IPS DF 6.9 (cell line): Measurements from ENCODE around the gene STXBP6.

Experiments
- DNase-seq: peaks from one replicate; pipeline ENCODE4 v3.0.0-alpha.2; 2013; ENCODE audit warnings: low read depth, low spot score
- H3K27ac ChIP-seq: one replicate; pipeline ENCODE4 v1.5.1; 2013; ENCODE audit warnings: low read length, control low read depth
- H3K27me3 ChIP-seq: 2 replicates; pipeline ENCODE4 v1.6.1; 2013; ENCODE audit warnings: mild to moderate bottlenecking, low read length; ENCODE audit not compliant: control insufficient read depth, insufficient read depth
- H3K36me3 ChIP-seq: 2 replicates; pipeline ENCODE4 v1.6.1; 2013; ENCODE audit warnings: low read length; ENCODE audit not compliant: control insufficient read depth, insufficient read depth
- H3K4me1 ChIP-seq: 2 replicates; pipeline ENCODE4 v1.6.1; 2013; ENCODE audit warnings: low read length; ENCODE audit not compliant: control insufficient read depth, insufficient read depth
- H3K4me3 ChIP-seq: 2 replicates; pipeline ENCODE4 v1.5.1; 2013; ENCODE audit warnings: mild to moderate bottlenecking, low read length
- H3K9me3 ChIP-seq: 2 replicates; pipeline ENCODE4 v1.6.1; 2013; ENCODE audit warnings: low read length, inconsistent platforms; ENCODE audit not compliant: control insufficient read depth, insufficient read depth
- WGBS: extraction: QIAGEN DNeasy Blood & Tissue Kit; methylation state at CpG from one replicate; pipeline ENCODE4 v1.1.7; 2013; ENCODE audit warnings: mixed read lengths, missing lambda C conversion rate; ENCODE audit not compliant: insufficient read length, insufficient coverage; 5-methylcytosine and 5-hydroxymethylcytosine counted together

Gene STXBP6

GRCh38 chr14:24875991-24876878 is 173.7 kb downstream of the STXBP6 start:
- H3K27me3 ChIP-seq, result no peaks in the 10 kb centered on the region
- no peak overlapping the region for H3K27ac ChIP-seq
- DNase-seq, result no peak
- H3K4me3 ChIP-seq, result no peak overlapping the region
- WGBS, result no CpG with 5 or more reads among the region's 4 CpGs
- no peaks in the 10 kb centered on the region for H3K36me3 ChIP-seq
- no peaks in the 10 kb centered on the region for H3K4me1 ChIP-seq
- H3K9me3 ChIP-seq, result no peaks in the 10 kb centered on the region

GRCh38 chr14:24875203-24875838 is 174.6 kb downstream of the STXBP6 start:
- WGBS, result 100% methylated on average over 1 of the region's 4 CpGs
- Histone ChIP-seq H3K4me3 (no peak overlapping the region), H3K4me1 (no peaks in the 10 kb centered on the region)

GRCh38 chr14:24874514-24875202 is 175.3 kb downstream of the STXBP6 start:
- Histone ChIP-seq H3K36me3 (no peaks in the 10 kb centered on the region), H3K9me3 (no peaks in the 10 kb centered on the region), H3K4me3 (no peak overlapping the region), H3K27me3 (no peaks in the 10 kb centered on the region), H3K4me1 (no peaks in the 10 kb centered on the region), H3K27ac (no peak overlapping the region)
- DNase-seq, result no peak
- WGBS, result no CpG with 5 or more reads among the region's 8 CpGs

More at GRCh38 chr14:24875203-24875838, 174.6 kb downstream of the STXBP6 start:
- H3K9me3 ChIP-seq, result no peaks in the 10 kb centered on the region
- no peaks in the 10 kb centered on the region for H3K36me3 ChIP-seq
- H3K27ac ChIP-seq, result no peak overlapping the region
- DNase-seq, result no peak
- no peaks in the 10 kb centered on the region for H3K27me3 ChIP-seq

GRCh38 chr14:24873551-24873950 is 176.4 kb downstream of the STXBP6 start:
- Histone ChIP-seq H3K27me3 (no peaks in the 10 kb centered on the region), H3K4me1 (no peaks in the 10 kb centered on the region), H3K36me3 (no peaks in the 10 kb centered on the region), H3K9me3 (no peaks in the 10 kb centered on the region), H3K4me3 (no peak overlapping the region), H3K27ac (no peak overlapping the region)
- no CpG with 5 or more reads among the region's 5 CpGs for WGBS
- DNase-seq, result no peak

GRCh38 chr14:24870949-24871701 is 178.8 kb downstream of the STXBP6 start:
- WGBS, result 100% methylated on average over 1 of the region's 4 CpGs
- no peaks in the 10 kb centered on the region for H3K36me3 ChIP-seq
- H3K27me3 ChIP-seq, result no peaks in the 10 kb centered on the region
- no peak overlapping the region for H3K27ac ChIP-seq
- H3K4me1 ChIP-seq, result no peaks in the 10 kb centered on the region
- H3K9me3 ChIP-seq, result no peaks in the 10 kb centered on the region
- H3K4me3 ChIP-seq, result no peak overlapping the region
- DNase-seq, result no peak

- WGBS, result no CpG with 5 or more reads among the region's 2 CpGs
- Histone ChIP-seq H3K4me1 (no peaks in the 10 kb centered on the region), H3K36me3 (no peaks in the 10 kb centered on the region), H3K27me3 (no peaks in the 10 kb centered on the region), H3K4me3 (no peak overlapping the region), H3K9me3 (no peaks in the 10 kb centered on the region), H3K27ac (no peak overlapping the region)
- no peak for DNase-seq
Measured at GRCh38 chr14:24868389-24868788, 181.6 kb downstream of the STXBP6 start.

GRCh38 chr14:24866067-24866639 is 183.8 kb downstream of the STXBP6 start:
- WGBS, result no CpG with 5 or more reads among the region's 1 CpG
- no peaks in the 10 kb centered on the region for H3K4me1 ChIP-seq
- H3K36me3 ChIP-seq, result no peaks in the 10 kb centered on the region
- no peaks in the 10 kb centered on the region for H3K9me3 ChIP-seq
- no peak overlapping the region for H3K27ac ChIP-seq
- no peaks in the 10 kb centered on the region for H3K27me3 ChIP-seq
- no peak overlapping the region for H3K4me3 ChIP-seq
- no peak for DNase-seq

- no peak for DNase-seq
- Histone ChIP-seq H3K4me3 (no peak overlapping the region), H3K27me3 (no peaks in the 10 kb centered on the region), H3K4me1 (no peaks in the 10 kb centered on the region), H3K27ac (no peak overlapping the region), H3K36me3 (no peaks in the 10 kb centered on the region), H3K9me3 (no peaks in the 10 kb centered on the region)
- no CpG with 5 or more reads among the region's 7 CpGs for WGBS
Measured at GRCh38 chr14:24863968-24864684, 185.8 kb downstream of the STXBP6 start.

- Histone ChIP-seq H3K27ac (no peak overlapping the region), H3K9me3 (no peaks in the 10 kb centered on the region), H3K4me3 (no peak overlapping the region), H3K4me1 (peaks cover 3% of the 10 kb centered on the region), H3K36me3 (no peaks in the 10 kb centered on the region), H3K27me3 (no peaks in the 10 kb centered on the region)
- no CpG with 5 or more reads among the region's 4 CpGs for WGBS
- DNase-seq, result no peak
Measured at GRCh38 chr14:24861083-24861630, 188.8 kb downstream of the STXBP6 start.
